HG02943 (cell line): ENCODE results near the gene SIAH2.

ENCODE experiments used
- ATAC-seq: cut with Tn5 transposase; IDR thresholded peaks from one replicate; pipeline ENCODE4 v1.9.1; 2021; ENCODE audit warnings: mild to moderate bottlenecking, low read depth, moderate library complexity; ENCODE audit not compliant: unreplicated experiment

Gene SIAH2

DNA sequence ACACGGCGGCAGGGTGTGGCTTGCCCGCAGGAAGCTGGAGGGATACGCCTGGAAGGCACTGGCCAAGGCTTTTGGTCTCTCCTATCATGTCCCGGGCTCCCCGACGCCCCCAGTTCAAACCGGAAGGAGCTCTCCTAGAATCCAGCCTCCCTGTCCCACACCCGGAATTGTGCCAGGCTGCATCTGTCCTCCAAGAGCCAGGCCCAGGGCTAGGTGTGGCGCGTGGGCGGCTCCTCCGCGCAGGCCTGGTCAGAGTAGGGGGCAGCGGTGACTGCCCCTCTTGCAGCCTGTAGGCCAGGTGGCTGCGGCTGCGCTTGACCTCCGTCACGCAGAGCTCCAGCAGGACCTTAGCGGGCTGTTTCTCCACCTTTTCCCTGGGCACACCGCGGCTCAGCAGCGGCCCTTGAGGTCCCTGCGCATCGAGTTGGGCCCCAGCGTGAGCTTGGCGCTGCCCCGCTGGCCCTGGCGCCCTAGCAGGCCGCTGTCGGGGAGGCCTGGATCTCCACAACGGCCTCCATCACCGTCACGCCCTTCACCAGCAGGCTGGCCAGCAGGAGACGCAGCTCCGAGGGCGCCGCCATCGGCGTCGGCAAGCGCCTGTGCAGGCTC is 15.9 kb upstream of the SIAH2 start:
- ATAC-seq, result no peak

DNA sequence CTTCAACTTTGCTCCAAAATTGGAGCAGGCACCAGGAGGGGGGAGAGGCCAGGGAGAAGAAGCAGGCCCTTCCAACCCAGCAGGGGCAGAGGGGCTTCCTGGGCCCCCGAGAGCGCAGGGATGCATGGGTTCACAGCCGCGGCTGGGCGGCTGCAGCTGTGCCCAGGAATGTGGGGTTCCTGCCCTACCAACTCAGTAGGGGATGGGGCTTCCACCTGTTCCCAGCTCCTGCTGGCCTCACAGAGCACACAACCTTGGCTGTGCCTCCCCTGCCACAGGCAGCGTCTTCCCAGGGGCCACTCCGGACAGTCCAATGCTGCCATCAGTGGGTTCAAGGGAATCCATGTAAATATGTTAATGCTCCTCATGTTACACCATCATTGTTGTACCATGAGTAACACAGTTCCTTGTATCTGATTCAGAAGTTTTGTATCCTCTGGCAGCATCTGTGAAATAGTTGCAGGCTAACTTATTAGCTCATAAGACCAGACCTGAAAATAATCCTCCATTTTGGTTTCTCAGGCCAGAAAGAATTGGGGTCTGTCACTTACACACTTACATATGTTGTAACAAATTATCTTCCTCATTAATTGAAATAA is 12.1 kb upstream of the SIAH2 start:
- no peak for ATAC-seq

DNA sequence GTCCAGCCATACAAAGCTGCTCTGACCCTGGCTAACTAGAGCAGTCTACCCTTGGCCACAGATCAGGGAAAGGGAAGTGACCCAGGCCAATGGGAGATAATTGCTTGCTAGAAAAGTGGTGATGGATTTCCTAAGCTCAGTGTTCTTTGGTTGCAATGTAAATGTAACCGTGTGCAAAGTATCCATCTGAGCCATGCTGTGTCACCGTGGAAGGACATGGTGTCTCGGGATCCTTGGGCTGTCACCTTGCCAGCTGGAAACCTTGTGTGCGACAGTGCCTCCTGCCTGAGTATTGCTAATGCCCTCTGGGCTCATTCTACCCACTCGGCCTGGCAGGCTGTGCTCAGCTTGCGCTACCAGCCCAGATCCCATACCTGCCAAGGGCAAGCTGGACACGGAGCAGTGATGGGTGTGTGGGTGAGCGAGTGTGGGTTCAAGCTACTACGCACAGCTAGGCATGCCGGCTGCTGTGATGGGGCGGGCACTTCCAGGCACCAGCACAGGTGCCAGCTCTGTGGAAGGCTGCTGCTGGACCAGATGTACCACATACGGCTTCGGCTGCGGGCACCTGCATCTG is 10.7 kb upstream of the SIAH2 start:
- no peak for ATAC-seq

DNA sequence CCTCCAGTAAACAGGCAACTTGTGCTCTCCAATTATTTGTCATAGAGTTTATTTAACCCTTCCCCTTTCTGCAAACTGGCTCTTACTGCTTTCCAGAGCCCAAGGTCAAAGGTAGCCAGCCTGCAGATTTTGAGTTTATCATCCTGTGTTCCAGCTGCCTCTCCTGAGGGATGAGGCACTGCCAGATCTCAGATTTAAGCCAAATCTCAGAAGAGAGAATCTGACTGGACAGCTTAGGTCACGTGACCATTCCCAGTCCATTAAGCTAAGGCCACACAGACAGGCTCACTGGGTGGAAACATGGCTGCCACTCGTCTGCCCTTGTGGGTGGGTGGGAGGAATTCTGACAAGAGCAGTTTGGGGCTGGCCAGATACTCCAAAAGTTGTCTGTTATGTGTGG is 8.6 kb upstream of the SIAH2 start:
- no peak for ATAC-seq

DNA sequence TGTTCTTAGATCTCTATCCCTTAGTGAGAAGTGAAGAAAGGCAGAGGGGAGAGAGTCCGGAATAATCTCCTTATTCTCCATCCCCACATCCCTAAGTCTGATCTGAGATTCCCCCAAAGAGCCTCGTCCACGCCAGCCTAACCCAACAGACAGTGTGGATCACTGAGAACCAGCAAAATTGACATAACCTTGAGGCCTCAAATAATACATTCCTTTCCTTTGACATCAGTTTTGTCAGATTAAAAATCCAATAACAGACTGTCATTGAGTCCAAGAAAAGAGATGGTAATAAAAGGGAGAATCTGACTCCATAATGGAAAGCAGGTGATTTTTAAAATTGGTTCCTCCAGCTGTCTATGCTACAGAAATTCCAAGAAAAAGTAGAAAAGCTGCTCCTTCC is 7.7 kb upstream of the SIAH2 start:
- ATAC-seq, result no peak

DNA sequence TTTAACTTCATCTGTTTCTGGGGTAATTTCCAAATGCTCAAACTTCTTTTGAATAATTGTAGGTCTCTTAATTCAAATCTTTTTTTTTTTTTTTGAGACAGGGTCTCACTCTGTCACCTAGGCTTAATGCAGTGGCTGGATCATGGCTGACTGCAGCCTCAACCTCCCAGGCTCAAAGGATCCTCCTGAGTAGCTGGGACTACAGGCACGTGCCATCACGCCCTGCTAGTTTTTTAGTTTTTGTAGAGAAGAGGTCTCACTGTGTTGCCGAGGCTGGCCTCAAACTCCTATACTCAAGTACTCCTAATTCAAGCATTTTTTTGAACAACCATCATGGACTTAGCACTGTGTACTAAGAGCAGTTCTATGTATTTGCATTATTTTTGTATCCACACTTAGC is 3.8 kb upstream of the SIAH2 start:
- no peak for ATAC-seq

DNA sequence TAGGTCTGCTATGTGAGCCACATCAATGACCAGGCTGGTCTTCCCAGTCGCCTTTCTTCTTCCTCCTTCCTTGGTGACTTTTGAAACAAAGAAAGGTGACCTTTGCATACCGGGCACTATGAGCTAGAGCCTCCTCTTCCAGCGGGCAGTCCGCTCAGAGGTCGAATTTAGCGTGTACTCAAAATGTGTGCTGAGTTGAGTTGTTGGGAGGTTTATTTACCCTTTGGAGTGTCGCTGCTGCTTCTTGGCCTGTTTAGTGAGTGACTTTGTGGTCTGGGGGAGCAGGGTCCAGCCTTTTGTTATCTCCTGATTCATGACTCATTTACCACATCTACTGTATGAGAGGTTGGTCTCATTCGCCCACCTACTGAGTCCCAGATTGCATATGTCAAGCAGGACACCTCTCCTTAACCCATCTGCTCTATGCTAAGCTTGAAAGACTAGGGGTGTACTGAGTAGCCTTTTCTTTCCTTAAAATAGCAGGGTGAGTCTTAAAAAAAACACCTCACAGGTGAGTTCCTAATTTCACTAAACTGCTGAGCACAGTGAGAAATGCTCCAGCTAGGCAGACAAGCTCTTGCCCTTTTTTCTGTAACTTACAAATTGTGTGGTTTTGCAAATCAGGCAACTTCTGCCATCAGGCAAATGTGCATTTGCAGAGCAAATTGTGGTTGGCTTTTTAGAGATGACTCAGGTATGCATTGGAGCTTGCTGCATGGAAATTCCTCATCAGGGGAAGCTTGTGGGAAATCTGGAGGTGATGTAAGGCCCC is 3.2 kb upstream of the SIAH2 start:
- no peak for ATAC-seq

DNA sequence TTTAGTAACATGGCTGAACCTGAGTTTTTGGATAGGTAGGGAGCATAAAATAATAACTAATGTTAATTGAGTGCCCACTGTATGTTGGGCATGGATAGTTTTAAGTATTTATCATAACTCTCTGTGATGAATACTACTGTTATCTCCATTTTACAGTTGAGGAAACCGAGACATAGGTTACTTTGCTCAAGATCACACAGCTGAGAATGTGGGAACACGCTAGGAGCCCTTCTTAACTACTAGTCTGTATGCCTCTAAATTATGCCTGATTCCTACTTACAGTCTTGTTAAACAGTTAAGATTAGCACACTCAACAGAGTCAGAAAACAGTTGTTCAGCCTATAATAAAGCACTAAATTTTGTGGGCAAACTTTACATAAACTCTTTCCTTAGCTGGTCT is 2.0 kb upstream of the SIAH2 start:
- ATAC-seq, result no peak

DNA sequence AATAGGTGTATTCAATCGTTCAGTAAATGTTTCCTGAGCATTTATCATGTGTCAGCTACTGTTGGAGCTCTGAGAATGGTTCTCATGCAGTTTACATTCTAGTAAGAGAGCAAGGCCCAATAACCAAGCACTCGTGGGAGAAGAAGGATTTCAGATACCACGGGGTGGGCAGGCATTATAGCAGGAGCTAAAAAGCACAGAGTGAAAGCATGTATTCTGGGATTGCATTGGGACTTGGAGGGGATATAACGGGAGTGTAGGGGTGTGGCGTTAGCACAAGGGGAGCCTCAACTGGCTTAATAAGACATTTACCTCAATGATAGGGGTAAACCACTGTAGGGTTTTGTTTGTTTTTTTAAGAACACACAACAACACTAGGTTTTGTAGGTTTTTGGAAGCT is 1.6 kb upstream of the SIAH2 start:
- no peak for ATAC-seq

DNA sequence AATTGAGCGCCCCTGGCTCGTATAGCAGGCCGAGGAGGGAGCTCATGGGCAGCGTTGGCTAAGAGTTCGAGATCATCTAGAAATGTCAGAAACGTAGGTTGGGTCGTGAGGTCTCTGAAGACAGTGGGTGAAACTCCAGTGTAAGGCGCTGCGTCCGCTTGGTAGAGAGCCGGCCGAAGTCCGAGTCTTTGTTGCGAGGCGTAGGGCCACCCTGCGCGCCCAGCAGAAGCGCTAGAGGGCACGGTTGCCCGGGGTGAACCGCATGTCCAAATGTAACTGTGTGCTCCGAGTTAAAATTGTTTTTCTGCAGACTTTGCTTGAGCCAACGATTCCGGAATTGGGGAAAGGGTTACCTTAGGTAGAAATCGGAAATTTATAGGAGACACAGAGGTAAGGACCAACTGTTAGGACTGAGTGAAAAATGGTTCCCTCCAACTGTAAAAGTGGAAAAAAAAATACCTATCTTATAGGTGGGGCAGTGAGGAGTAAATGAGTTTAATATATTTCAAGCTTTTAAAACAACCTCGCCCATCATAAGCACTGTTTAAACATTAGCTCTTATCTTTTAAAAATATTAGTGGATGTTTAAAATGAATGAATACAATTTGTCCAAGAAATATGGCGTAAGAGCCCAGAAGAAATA is 993 bp upstream of the SIAH2 start:
- ATAC-seq, result peak; percentile 28

DNA sequence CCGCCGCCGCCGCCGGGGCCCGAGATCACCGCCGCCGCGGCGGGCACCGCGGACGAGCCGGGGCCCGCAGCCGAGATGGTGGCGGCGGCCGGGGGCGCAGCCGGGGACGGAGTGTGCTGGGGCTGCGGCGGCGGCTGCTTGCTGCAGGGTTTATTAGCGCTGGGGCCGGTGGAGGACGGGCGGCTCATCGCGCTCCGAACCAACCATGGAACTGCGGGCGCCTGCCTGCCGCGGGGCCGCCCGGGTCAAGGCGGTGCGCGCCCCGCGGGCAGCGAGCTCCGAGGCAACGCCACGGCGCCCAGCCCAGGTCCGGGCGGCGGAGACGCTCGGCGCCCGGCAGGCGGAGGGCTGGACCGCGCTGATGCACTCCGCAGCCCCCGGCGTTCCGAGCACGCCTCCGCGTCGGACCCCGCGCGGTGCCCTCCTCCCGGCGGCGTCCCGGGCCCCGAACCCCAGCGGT is 277 bp downstream of the SIAH2 start:
- ATAC-seq, result peak; percentile 3

DNA sequence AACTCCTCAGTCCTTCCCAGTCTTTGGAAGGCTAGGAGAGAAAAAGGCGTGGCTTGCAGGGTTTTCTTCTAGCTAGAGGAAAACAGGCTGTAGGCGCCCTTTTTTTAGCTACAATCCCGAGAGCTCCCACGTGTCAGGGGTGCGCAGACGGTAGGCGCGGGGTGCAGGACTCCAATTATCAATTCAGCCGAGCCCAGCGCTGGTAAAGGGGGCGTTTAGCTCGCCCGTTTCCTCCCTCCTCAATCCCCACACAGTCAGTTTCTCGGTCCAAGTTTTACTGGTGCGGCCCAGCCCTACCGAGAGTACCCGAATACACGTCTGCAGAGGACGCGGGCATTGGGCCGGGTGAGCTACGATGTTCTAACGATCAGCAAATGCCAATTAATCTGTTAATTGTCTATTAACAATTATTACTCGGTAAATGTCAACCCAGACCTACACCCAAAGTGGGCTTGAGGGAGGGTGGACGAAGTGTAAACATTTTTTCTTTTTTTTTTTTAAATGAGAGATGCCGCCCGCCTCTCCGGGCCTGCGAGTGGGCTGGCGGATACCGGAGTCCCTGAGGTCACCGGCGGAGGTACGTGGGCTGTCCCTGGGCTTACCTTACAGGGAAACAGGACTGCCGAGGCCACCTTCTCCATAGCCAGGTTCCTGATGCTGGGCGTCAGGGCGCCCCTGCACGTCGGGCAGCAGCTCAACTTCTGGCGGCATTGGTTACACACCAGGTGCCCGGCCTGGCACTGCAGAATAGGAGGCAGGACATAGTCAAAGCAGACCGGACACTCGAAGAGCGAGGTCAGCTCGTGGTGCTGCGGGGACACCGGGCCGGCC is 923 bp downstream of the SIAH2 start:
- ATAC-seq, result peak; percentile 0

DNA sequence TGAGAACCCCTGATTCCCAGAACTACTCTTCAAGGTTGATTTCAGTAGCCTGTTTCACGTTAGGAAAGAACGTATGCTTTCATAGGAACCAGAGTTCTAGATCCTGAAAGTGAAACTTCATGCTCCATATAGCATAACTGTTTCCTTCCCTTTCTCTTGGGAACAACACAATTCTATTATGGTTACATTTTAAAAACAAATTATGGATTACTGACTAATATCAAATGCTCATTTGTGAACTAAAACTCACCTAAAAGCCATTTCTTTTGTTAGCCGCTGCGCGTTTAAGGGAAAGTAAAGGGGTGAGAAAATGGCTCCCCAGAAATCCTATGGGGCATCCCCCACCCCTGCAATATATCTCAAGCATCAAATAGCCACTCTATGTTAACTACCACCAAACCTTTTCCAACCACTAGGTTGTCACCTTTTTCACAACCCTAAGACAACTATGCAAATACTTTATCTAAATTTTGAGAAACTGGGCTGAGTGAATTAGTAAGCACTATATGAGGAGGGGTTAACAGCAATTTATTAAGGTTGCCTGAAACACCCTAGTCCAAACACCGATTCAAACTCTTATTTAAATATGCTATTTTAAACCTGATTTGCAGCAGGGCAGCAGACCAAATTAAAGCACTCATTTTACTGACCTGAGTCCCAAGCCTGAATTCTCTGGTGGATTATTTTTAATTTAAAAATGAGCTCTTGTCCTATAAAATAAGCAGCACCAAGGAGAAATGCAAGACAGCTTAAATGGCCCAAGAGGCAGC is 2.4 kb downstream of the SIAH2 start:
- ATAC-seq, result no peak

DNA sequence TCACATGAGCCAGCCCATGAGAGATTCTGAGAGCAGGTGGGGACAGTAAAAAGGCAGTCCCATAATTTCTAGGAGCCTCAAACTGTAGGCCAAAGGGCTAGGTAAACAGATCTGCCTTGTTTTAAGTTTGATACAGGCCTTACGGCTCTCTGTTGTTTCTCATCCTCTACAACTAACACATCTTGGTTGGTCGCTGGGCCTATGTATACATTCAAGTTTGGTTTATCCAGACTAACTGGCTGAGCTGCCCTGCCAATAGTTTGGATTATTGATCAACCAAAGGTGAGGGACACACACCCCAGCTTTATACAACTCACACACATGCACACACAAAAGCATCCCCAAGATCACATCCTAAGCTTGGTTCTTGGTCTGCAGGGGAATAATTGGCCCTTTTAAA is 3.0 kb downstream of the SIAH2 start:
- no peak for ATAC-seq

DNA sequence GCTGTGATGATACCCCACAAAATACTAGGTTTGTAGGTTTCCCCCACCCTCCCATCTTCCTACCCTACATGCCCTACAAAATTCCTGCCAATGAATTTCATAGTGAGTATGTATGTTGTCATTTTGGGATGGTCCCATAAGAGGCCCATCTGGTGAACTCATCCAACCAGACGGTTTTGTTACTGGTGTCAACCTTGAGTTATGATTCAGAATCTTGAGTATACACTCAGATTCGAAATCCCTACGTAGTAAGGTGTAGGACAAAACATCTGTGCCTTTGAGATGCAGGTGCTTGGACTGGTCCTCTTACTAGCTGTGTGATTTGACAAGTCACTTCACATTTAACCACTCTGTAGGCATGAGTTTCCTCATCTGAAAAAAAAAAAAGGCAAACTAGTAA is 3.6 kb downstream of the SIAH2 start:
- ATAC-seq, result no peak

DNA sequence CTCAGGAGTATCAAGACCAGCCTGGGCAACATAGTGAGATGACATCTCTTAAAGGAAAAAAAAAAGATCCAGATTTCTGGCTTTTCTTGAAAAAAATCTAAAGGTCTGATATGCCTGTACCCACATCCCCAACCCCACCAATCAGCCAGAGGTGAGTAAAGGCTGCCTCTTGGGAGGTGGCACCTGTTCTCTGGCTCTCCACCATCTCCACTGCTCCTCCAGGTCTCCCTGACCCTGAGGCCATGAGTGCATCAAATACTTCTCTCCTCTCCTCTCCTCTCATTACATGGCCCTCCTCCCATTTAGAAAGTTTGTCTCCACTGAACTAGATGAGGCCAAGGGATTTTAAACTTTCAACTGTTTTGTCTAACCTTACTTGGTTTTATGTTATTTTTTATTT is 5.2 kb downstream of the SIAH2 start:
- ATAC-seq, result no peak

DNA sequence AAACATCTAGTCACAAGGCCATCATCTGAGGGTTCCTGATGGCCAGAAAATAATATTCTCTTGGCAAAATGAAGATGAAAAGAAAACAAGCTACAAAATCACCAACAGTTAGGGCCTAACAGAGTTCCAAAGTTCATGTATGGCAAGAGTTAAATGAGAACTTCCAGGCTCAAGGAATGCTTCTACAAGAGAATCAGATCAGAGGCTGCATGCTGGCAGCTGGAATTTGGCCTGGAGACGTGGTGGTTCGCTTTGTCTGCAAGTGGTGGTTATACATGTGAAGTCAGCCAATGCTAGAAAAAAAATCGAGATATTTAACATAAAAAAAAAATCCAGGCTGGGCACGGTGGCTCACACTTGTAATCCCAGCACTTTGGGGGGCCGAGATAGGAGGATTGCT is 5.6 kb downstream of the SIAH2 start:
- ATAC-seq, result no peak

DNA sequence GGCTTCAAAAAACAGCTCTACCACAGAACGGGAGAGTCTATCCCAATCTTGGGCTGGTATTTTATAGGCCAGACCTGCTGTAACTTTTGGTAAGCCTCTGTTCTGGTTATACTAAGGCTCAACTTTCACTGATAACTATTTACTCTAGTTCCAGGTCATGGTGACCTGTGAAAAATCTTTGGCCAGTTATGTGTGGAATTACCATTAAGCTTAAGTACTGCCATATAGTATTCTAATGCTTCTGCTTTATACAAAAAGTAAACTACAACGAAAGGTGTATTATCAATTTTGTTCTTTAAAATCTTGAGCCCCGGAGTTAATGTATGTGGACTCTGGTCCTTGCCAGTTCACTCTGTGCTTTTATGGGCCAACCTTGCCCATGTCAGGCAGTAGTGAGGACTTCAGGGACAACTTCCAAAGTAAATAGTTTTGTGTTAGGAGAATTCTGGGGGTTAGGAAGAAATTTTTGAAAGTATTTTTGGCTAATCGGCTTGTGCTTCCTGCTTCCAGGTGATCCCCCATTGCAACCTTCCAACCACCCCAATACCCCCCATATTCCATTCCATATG is 6.4 kb downstream of the SIAH2 start:
- ATAC-seq, result no peak

DNA sequence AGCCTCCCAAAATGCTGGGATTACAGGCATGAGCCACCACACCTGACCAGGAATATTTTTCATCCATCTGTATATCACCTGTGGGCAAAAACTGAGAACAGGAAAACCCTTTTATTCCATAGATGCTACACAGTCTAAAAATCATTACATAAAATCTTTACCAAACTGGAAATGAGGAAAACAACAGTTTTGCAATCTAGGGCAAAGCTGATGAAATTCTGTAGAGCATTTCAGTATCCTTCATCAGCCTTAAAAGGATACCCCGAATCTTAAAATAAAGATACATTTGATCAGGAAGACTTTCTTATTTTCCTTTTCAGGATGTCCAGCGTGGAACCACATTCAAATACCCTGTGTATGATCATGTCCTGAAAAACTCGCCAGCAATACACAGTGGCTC is 7.1 kb downstream of the SIAH2 start:
- no peak for ATAC-seq
